Skeletal muscle satellite cell (primary cell): ENCODE measurements around the gene ARHGEF12.
A peak's percentile ranks its signal among the peaks of the same experiment; 100 is the strongest.

Experiments
- H3K27me3 ChIP-seq: 2 replicates; pipeline ENCODE4 v1.7.0; 2013; ENCODE audit warnings: low read length; ENCODE audit not compliant: control insufficient read depth, insufficient read depth
- H3K36me3 ChIP-seq: 2 replicates; pipeline ENCODE4 v1.7.0; 2013; ENCODE audit warnings: mild to moderate bottlenecking, control low read depth, low read length; ENCODE audit not compliant: insufficient read depth
- H3K4me1 ChIP-seq: 2 replicates; pipeline ENCODE4 v1.7.0; 2013; ENCODE audit warnings: low read length; ENCODE audit not compliant: control insufficient read depth, insufficient read depth
- H3K4me2 ChIP-seq: 2 replicates; pipeline ENCODE4 v1.7.0; 2013; ENCODE audit warnings: mild to moderate bottlenecking, low read length
- H3K4me3 ChIP-seq: 2 replicates; pipeline ENCODE4 v1.7.0; 2013; ENCODE audit warnings: low read length
- H3K9ac ChIP-seq: 2 replicates; pipeline ENCODE4 v1.7.0; 2013; ENCODE audit warnings: mild to moderate bottlenecking, low read depth, low read length, moderate library complexity
- H3K9me3 ChIP-seq: replicated peaks from 2 replicates; pipeline ENCODE4 v1.7.0; 2013; ENCODE audit warnings: mild to moderate bottlenecking, control low read depth, low read length

ARHGEF12 gene

GRCh38 chr11:120404495-120404894, 68.3 kb downstream of the ARHGEF12 start:
- H3K4me2 ChIP-seq: no peak overlapping the region
- H3K9me3 ChIP-seq: no peaks in the 10 kb centered on the region
- H3K9ac ChIP-seq: no peak overlapping the region

GRCh38 chr11:120409655-120410054, 73.4 kb downstream of the ARHGEF12 start:
- H3K9me3 ChIP-seq: no peaks in the 10 kb centered on the region
- H3K4me1 ChIP-seq: peaks cover 18% of the 10 kb centered on the region
- no peaks in the 10 kb centered on the region for H3K27me3 ChIP-seq
- H3K36me3 ChIP-seq: peaks cover 23% of the 10 kb centered on the region
- H3K4me3 ChIP-seq: no peak overlapping the region
- no peak overlapping the region for H3K9ac ChIP-seq
- no peak overlapping the region for H3K4me2 ChIP-seq

More at GRCh38 chr11:120404495-120404894, 68.3 kb downstream of the ARHGEF12 start:
- Histone ChIP-seq H3K36me3 (peaks cover 12% of the 10 kb centered on the region), H3K4me1 (peaks cover 22% of the 10 kb centered on the region), H3K4me3 (no peak overlapping the region), H3K27me3 (no peaks in the 10 kb centered on the region)

GRCh38 chr11:120410622-120411380, 74.6 kb downstream of the ARHGEF12 start:
- Histone ChIP-seq H3K4me2 (no peak overlapping the region), H3K9me3 (no peaks in the 10 kb centered on the region), H3K27me3 (no peaks in the 10 kb centered on the region), H3K4me3 (no peak overlapping the region), H3K4me1 (peaks cover 20% of the 10 kb centered on the region), H3K9ac (no peak overlapping the region), H3K36me3 (peaks cover 23% of the 10 kb centered on the region)

GRCh38 chr11:120413480-120413879, 77.3 kb downstream of the ARHGEF12 start:
- Histone ChIP-seq H3K27me3 (no peaks in the 10 kb centered on the region), H3K9me3 (no peaks in the 10 kb centered on the region), H3K9ac (peak overlapping the region; percentile 1), H3K4me3 (no peak overlapping the region), H3K36me3 (peaks cover 15% of the 10 kb centered on the region), H3K4me2 (peak overlapping the region; percentile 24), H3K4me1 (peaks cover 20% of the 10 kb centered on the region)

GRCh38 chr11:120420572-120420971, 84.4 kb downstream of the ARHGEF12 start:
- Histone ChIP-seq H3K9ac (no peak overlapping the region), H3K36me3 (peaks cover 27% of the 10 kb centered on the region), H3K4me1 (peaks cover 4% of the 10 kb centered on the region), H3K9me3 (no peaks in the 10 kb centered on the region), H3K4me3 (no peak overlapping the region), H3K27me3 (no peaks in the 10 kb centered on the region), H3K4me2 (no peak overlapping the region)

GRCh38 chr11:120424185-120424969, 88.2 kb downstream of the ARHGEF12 start:
- Histone ChIP-seq H3K9ac (no peak overlapping the region), H3K4me1 (peaks cover 7% of the 10 kb centered on the region), H3K36me3 (peaks cover 31% of the 10 kb centered on the region), H3K27me3 (no peaks in the 10 kb centered on the region), H3K9me3 (no peaks in the 10 kb centered on the region), H3K4me2 (no peak overlapping the region), H3K4me3 (no peak overlapping the region)

GRCh38 chr11:120424970-120425332, 88.7 kb downstream of the ARHGEF12 start:
- H3K4me2 ChIP-seq: no peak overlapping the region
- peaks cover 13% of the 10 kb centered on the region for H3K4me1 ChIP-seq
- H3K4me3 ChIP-seq: no peak overlapping the region
- H3K9me3 ChIP-seq: no peaks in the 10 kb centered on the region
- no peaks in the 10 kb centered on the region for H3K27me3 ChIP-seq
- H3K36me3 ChIP-seq: peaks cover 31% of the 10 kb centered on the region
- no peak overlapping the region for H3K9ac ChIP-seq

- Histone ChIP-seq H3K9ac (no peak overlapping the region), H3K27me3 (no peaks in the 10 kb centered on the region), H3K4me3 (no peak overlapping the region), H3K36me3 (peaks cover 32% of the 10 kb centered on the region), H3K4me2 (no peak overlapping the region), H3K4me1 (peaks cover 15% of the 10 kb centered on the region), H3K9me3 (no peaks in the 10 kb centered on the region)
Observed at GRCh38 chr11:120425527-120425926, 89.3 kb downstream of the ARHGEF12 start.

- no peak overlapping the region for H3K9ac ChIP-seq
- H3K9me3 ChIP-seq: no peaks in the 10 kb centered on the region
- H3K36me3 ChIP-seq: peaks cover 25% of the 10 kb centered on the region
- no peak overlapping the region for H3K4me3 ChIP-seq
- H3K27me3 ChIP-seq: no peaks in the 10 kb centered on the region
- peaks cover 36% of the 10 kb centered on the region for H3K4me1 ChIP-seq
- H3K4me2 ChIP-seq: peak overlapping the region; percentile 41
Observed at GRCh38 chr11:120430146-120430545, 93.9 kb downstream of the ARHGEF12 start.

GRCh38 chr11:120431633-120432032, 95.4 kb downstream of the ARHGEF12 start:
- H3K9ac ChIP-seq: peak overlapping the region; percentile 80
- peak overlapping the region; percentile 28 for H3K4me3 ChIP-seq
- peaks cover 17% of the 10 kb centered on the region for H3K36me3 ChIP-seq
- peak overlapping the region; percentile 73 for H3K4me2 ChIP-seq
- H3K4me1 ChIP-seq: peaks cover 36% of the 10 kb centered on the region
- no peaks in the 10 kb centered on the region for H3K9me3 ChIP-seq
- no peaks in the 10 kb centered on the region for H3K27me3 ChIP-seq

- H3K36me3 ChIP-seq: peaks cover 21% of the 10 kb centered on the region
- H3K27me3 ChIP-seq: no peaks in the 10 kb centered on the region
- peaks cover 36% of the 10 kb centered on the region for H3K4me1 ChIP-seq
- peak overlapping the region; percentile 28 for H3K4me3 ChIP-seq
- H3K4me2 ChIP-seq: peak overlapping the region; percentile 73
- H3K9me3 ChIP-seq: no peaks in the 10 kb centered on the region
- peak overlapping the region; percentile 80 for H3K9ac ChIP-seq
Observed at GRCh38 chr11:120432056-120433018, 96.1 kb downstream of the ARHGEF12 start.
